ENCODE data around the gene RFC4.

RFC4 gene

DNA sequence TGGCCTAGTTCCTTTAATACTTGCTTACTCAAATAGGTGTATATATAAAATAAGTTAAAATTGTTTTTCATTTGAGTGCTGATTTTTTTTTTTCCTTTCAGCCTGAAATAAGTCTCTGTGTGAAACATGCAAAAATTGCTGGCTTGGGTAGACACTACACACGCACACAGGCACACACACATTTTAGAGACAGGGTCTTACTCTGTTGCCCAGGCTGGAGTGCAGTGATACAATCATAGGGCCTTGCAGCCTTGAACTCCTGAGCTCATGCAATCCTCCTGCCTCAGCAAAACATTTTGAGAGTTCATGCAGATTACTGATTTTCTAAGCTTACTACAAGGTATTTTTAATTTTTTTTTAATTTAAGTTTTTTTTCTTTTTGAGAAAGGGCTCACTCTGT is 12.7 kb upstream of the RFC4 start:
- no peak overlapping the region for H4K91ac ChIP-seq (ENCODE audit: low read depth, low read length, poor library complexity)
- no peak overlapping the region for H3K4me3 ChIP-seq (ENCODE audit: low read length in 2 of 2)
- H3K27me3 ChIP-seq (ENCODE audit: control insufficient read depth in 3 of 3, insufficient read depth in 3 of 3, low read depth in 1 of 3, low read length in 3 of 3): peaks cover 0 to 12% (median 0%) of the 10 kb centered on the region in 3 experiments
- H2AK5ac ChIP-seq (ENCODE audit: low read depth, low read length): no peak overlapping the region
- H3K36me3 ChIP-seq (replicated peaks in 1 of 2; ENCODE audit: control insufficient read depth in 2 of 2, insufficient read depth in 2 of 2, low read length in 2 of 2): no peaks in the 10 kb centered on the region
- no peak overlapping the region for H2BK15ac ChIP-seq (ENCODE audit: low read length)
- no peak overlapping the region for H2BK120ac ChIP-seq (ENCODE audit: low read depth, low read length)
- no peak overlapping the region for H2AFZ ChIP-seq (ENCODE audit: low read length)
- no peak overlapping the region for H2BK5ac ChIP-seq (ENCODE audit: low read length)
- H3K4me2 ChIP-seq (ENCODE audit: insufficient read depth, low read length, poor library complexity, severe bottlenecking): no peak overlapping the region
- no peak for DNase-seq (ENCODE audit: low spot score)
- peaks cover 2 to 3% of the 10 kb centered on the region in 2 donors for H3K4me1 ChIP-seq (ENCODE audit: control insufficient read depth in 2 of 2, insufficient read depth in 1 of 2, low read depth in 1 of 2, low read length in 2 of 2)
- no peak overlapping the region for H3K23ac ChIP-seq (ENCODE audit: low read depth, low read length, poor library complexity)
- no peak overlapping the region for H3K9ac ChIP-seq (ENCODE audit: low read depth, low read length, poor library complexity)
- no peak overlapping the region for H3K14ac ChIP-seq (ENCODE audit: low read length)
- no peaks in the 10 kb centered on the region for H3K9me3 ChIP-seq (replicated peaks in 1 of 2; ENCODE audit: control insufficient read depth in 2 of 2, insufficient read depth in 1 of 2, low read depth in 1 of 2, low read length in 2 of 2)
- no peak overlapping the region for H3K27ac ChIP-seq (replicated peaks; ENCODE audit: low read length)
- H2BK12ac ChIP-seq (ENCODE audit: low read length): no peak overlapping the region
- no peak overlapping the region for H3K18ac ChIP-seq (ENCODE audit: low read length)
- no peak overlapping the region for H3K4ac ChIP-seq (ENCODE audit: low read length)
- H3K79me1 ChIP-seq (ENCODE audit: low read depth, low read length): no peaks in the 10 kb centered on the region
- no peak overlapping the region for H4K8ac ChIP-seq (ENCODE audit: low read depth, low read length)
- WGBS, 2 donors (ENCODE audit: extremely low coverage in 2 of 2, insufficient read length in 2 of 2, insufficient replicate concordance in 1 of 2): no CpG with 5 or more reads among the region's 1 CpG

GRCh38 chr3:186818516-186818915 is 12.2 kb upstream of the RFC4 start:
- Histone ChIP-seq H2BK12ac (ENCODE audit: low read length) (no peak overlapping the region), H3K27me3 (ENCODE audit: control insufficient read depth in 3 of 3, insufficient read depth in 3 of 3, low read depth in 1 of 3, low read length in 3 of 3) (peaks cover 0 to 11% (median 0%) of the 10 kb centered on the region in 3 experiments), H2BK120ac (ENCODE audit: low read depth, low read length) (no peak overlapping the region), H3K9ac (ENCODE audit: low read depth, low read length, poor library complexity) (no peak overlapping the region), H4K91ac (ENCODE audit: low read depth, low read length, poor library complexity) (no peak overlapping the region), H3K14ac (ENCODE audit: low read length) (no peak overlapping the region), H3K18ac (ENCODE audit: low read length) (no peak overlapping the region), H3K23ac (ENCODE audit: low read depth, low read length, poor library complexity) (no peak overlapping the region), H3K27ac (replicated peaks; ENCODE audit: low read length) (no peak overlapping the region), H4K8ac (ENCODE audit: low read depth, low read length) (no peak overlapping the region), H2BK15ac (ENCODE audit: low read length) (no peak overlapping the region), H2BK5ac (ENCODE audit: low read length) (no peak overlapping the region), H3K4me2 (ENCODE audit: insufficient read depth, low read length, poor library complexity, severe bottlenecking) (no peak overlapping the region), H3K79me1 (ENCODE audit: low read depth, low read length) (no peaks in the 10 kb centered on the region), H3K4me1 (ENCODE audit: control insufficient read depth in 2 of 2, insufficient read depth in 1 of 2, low read depth in 1 of 2, low read length in 2 of 2) (peaks cover 0 to 2% of the 10 kb centered on the region in 2 donors), H3K9me3 (replicated peaks in 1 of 2; ENCODE audit: control insufficient read depth in 2 of 2, insufficient read depth in 1 of 2, low read depth in 1 of 2, low read length in 2 of 2) (no peaks in the 10 kb centered on the region), H3K4me3 (ENCODE audit: low read length in 2 of 2) (no peak overlapping the region), H3K36me3 (replicated peaks in 1 of 2; ENCODE audit: control insufficient read depth in 2 of 2, insufficient read depth in 2 of 2, low read length in 2 of 2) (no peaks in the 10 kb centered on the region), H2AFZ (ENCODE audit: low read length) (no peak overlapping the region), H2AK5ac (ENCODE audit: low read depth, low read length) (no peak overlapping the region), H3K4ac (ENCODE audit: low read length) (no peak overlapping the region)
- WGBS, 2 donors (ENCODE audit: extremely low coverage in 2 of 2, insufficient read length in 2 of 2, insufficient replicate concordance in 1 of 2): no CpG with 5 or more reads among the region's 5 CpGs
- DNase-seq (ENCODE audit: low spot score): no peak

DNA sequence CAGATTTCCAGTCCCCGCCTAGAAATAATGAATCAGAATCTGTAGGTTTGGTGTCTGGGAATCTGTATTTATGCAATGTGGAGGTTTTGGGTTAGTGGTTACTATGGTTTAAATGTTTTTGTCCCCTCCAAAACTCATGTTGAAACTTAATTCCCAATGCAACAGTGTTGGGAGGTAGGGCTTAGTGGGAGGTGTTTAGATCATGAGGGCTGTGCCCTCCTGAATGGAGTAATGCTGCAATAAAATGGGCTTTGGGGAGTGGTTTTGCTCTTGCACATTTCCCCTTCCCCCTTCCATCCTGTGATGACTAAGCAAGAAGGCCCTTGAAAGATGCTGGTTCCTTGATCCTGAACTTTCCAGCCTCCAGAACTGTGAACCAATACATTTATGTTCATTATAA is 9.2 kb upstream of the RFC4 start:
- H3K9me3 ChIP-seq (replicated peaks in 1 of 2; ENCODE audit: control insufficient read depth in 2 of 2, insufficient read depth in 1 of 2, low read depth in 1 of 2, low read length in 2 of 2): no peaks in the 10 kb centered on the region
- H2AK5ac ChIP-seq (ENCODE audit: low read depth, low read length): no peak overlapping the region
- H3K4me3 ChIP-seq (ENCODE audit: low read length in 2 of 2): no peak overlapping the region
- no peak overlapping the region for H2BK12ac ChIP-seq (ENCODE audit: low read length)
- H3K4ac ChIP-seq (ENCODE audit: low read length): no peak overlapping the region
- no peak overlapping the region for H2BK120ac ChIP-seq (ENCODE audit: low read depth, low read length)
- peaks cover 0 to 2% of the 10 kb centered on the region in 2 donors for H3K4me1 ChIP-seq (ENCODE audit: control insufficient read depth in 2 of 2, insufficient read depth in 1 of 2, low read depth in 1 of 2, low read length in 2 of 2)
- H3K27ac ChIP-seq (replicated peaks; ENCODE audit: low read length): no peak overlapping the region
- no peak overlapping the region for H2AFZ ChIP-seq (ENCODE audit: low read length)
- H4K91ac ChIP-seq (ENCODE audit: low read depth, low read length, poor library complexity): no peak overlapping the region
- H4K8ac ChIP-seq (ENCODE audit: low read depth, low read length): no peak overlapping the region
- DNase-seq (ENCODE audit: low spot score): no peak
- H3K36me3 ChIP-seq (replicated peaks in 1 of 2; ENCODE audit: control insufficient read depth in 2 of 2, insufficient read depth in 2 of 2, low read length in 2 of 2): no peaks in the 10 kb centered on the region
- H2BK5ac ChIP-seq (ENCODE audit: low read length): no peak overlapping the region
- WGBS, 2 donors (ENCODE audit: extremely low coverage in 2 of 2, insufficient read length in 2 of 2, insufficient replicate concordance in 1 of 2): no CpG with 5 or more reads among the region's 1 CpG
- H3K4me2 ChIP-seq (ENCODE audit: insufficient read depth, low read length, poor library complexity, severe bottlenecking): no peak overlapping the region
- no peak overlapping the region for H3K9ac ChIP-seq (ENCODE audit: low read depth, low read length, poor library complexity)
- no peak overlapping the region for H2BK15ac ChIP-seq (ENCODE audit: low read length)
- H3K79me1 ChIP-seq (ENCODE audit: low read depth, low read length): no peaks in the 10 kb centered on the region
- no peak overlapping the region for H3K14ac ChIP-seq (ENCODE audit: low read length)
- H3K18ac ChIP-seq (ENCODE audit: low read length): no peak overlapping the region
- H3K27me3 ChIP-seq (ENCODE audit: control insufficient read depth in 3 of 3, insufficient read depth in 3 of 3, low read depth in 1 of 3, low read length in 3 of 3): peaks cover 0 to 11% (median 0%) of the 10 kb centered on the region in 3 experiments
- no peak overlapping the region for H3K23ac ChIP-seq (ENCODE audit: low read depth, low read length, poor library complexity)

DNA sequence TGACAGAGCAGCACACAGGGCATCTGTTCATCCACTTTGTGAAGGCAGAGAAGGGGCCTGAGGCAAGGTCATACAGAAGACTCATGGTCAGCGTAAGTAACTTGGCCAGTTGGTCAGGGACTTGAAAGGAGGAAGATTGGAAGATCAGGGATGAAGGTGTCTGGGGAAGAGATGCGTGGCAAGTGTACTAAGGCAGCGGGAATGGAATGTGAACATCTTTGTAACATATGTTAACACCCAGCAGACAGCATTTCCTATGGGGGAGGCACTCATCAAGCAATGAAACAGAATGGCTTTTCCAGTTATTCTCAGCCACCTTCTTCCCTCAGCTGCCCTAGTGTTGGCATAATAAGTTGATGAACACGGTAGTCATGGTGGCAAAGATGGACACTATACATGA is 7.8 kb upstream of the RFC4 start:
- H4K91ac ChIP-seq (ENCODE audit: low read depth, low read length, poor library complexity): no peak overlapping the region
- no peak overlapping the region for H3K4ac ChIP-seq (ENCODE audit: low read length)
- no peak overlapping the region for H3K9ac ChIP-seq (ENCODE audit: low read depth, low read length, poor library complexity)
- no peak overlapping the region for H3K4me3 ChIP-seq (ENCODE audit: low read length in 2 of 2)
- H2AFZ ChIP-seq (ENCODE audit: low read length): no peak overlapping the region
- H4K8ac ChIP-seq (ENCODE audit: low read depth, low read length): no peak overlapping the region
- peaks cover 0 to 11% (median 0%) of the 10 kb centered on the region in 3 experiments for H3K27me3 ChIP-seq (ENCODE audit: control insufficient read depth in 3 of 3, insufficient read depth in 3 of 3, low read depth in 1 of 3, low read length in 3 of 3)
- peaks cover 0 to 2% of the 10 kb centered on the region in 2 donors for H3K9me3 ChIP-seq (replicated peaks in 1 of 2; ENCODE audit: control insufficient read depth in 2 of 2, insufficient read depth in 1 of 2, low read depth in 1 of 2, low read length in 2 of 2)
- H2BK12ac ChIP-seq (ENCODE audit: low read length): no peak overlapping the region
- H2BK5ac ChIP-seq (ENCODE audit: low read length): no peak overlapping the region
- H3K79me1 ChIP-seq (ENCODE audit: low read depth, low read length): no peaks in the 10 kb centered on the region
- no peak overlapping the region for H2BK120ac ChIP-seq (ENCODE audit: low read depth, low read length)
- no peak overlapping the region for H2AK5ac ChIP-seq (ENCODE audit: low read depth, low read length)
- peaks cover 0 to 2% of the 10 kb centered on the region in 2 donors for H3K4me1 ChIP-seq (ENCODE audit: control insufficient read depth in 2 of 2, insufficient read depth in 1 of 2, low read depth in 1 of 2, low read length in 2 of 2)
- no peak overlapping the region for H3K14ac ChIP-seq (ENCODE audit: low read length)
- DNase-seq (ENCODE audit: low spot score): no peak
- H3K27ac ChIP-seq (replicated peaks; ENCODE audit: low read length): no peak overlapping the region
- no peak overlapping the region for H2BK15ac ChIP-seq (ENCODE audit: low read length)
- no CpG with 5 or more reads among the region's 4 CpGs for WGBS, 2 donors (ENCODE audit: extremely low coverage in 2 of 2, insufficient read length in 2 of 2, insufficient replicate concordance in 1 of 2)
- H3K18ac ChIP-seq (ENCODE audit: low read length): no peak overlapping the region
- H3K36me3 ChIP-seq (replicated peaks in 1 of 2; ENCODE audit: control insufficient read depth in 2 of 2, insufficient read depth in 2 of 2, low read length in 2 of 2): no peaks in the 10 kb centered on the region
- H3K23ac ChIP-seq (ENCODE audit: low read depth, low read length, poor library complexity): no peak overlapping the region
- no peak overlapping the region for H3K4me2 ChIP-seq (ENCODE audit: insufficient read depth, low read length, poor library complexity, severe bottlenecking)
